HPDE6-E6E7 (cell line): ENCODE measurements around the gene XRCC5.
A peak's percentile ranks its signal among the peaks of the same experiment; 100 is the strongest.

Experiments used
- DNase-seq: peaks from one replicate; pipeline ENCODE4 v3.0.0; 2011; ENCODE audit warnings: missing footprints; ENCODE audit errors: extremely low spot score

The XRCC5 gene

DNA sequence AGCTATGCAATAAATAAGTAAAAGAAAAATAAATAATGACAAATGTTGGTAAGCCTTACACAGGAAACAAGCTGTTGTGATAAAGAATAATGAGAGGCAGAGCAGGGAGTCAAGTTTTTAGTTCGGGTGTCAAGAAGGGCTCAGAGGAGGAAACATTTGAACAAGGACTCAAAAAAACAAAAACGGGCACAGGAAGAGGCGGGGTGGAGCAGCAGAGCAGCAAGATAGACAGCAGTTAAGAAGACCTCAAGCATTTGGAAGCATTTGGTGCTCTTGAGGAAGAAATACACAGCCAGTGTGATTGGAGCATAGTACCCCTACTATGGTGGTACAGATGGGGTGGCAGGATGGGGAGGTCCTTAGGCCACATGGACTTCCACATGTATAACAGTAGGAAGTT is 24.6 kb upstream of the XRCC5 start:
- no peak for DNase-seq

DNA sequence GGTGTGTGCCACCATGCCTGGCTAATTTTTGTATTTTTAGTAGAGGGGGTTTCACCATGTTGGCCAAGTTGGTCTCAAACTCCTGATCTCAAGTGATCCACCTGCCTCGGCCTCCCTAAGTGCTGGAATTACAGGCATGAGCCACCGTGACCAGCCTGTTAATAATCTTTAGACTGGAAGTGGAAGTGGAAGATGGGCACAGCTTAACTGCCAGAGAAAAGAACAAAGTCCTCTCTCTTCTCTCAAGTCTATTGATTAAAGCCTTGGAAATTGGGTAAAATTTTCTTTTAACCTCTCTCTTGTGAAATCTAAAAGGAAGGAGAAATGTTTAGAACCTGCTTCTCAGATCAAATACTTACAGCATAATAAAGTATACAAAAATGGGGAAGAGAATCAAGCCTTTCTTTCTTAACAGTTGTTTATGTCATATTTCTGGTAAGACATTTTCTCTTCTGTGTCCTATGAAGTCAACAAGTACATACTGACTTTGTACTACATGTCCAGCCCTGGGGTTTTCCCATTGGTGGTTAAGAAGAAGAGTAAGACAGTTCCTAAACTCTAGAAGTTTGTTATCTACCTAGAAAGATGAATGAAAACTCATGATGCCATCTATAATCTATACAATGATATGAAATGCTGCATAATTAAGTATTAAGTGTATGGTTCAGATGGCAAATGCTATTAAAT is 22.8 kb upstream of the XRCC5 start:
- no peak for DNase-seq

DNA sequence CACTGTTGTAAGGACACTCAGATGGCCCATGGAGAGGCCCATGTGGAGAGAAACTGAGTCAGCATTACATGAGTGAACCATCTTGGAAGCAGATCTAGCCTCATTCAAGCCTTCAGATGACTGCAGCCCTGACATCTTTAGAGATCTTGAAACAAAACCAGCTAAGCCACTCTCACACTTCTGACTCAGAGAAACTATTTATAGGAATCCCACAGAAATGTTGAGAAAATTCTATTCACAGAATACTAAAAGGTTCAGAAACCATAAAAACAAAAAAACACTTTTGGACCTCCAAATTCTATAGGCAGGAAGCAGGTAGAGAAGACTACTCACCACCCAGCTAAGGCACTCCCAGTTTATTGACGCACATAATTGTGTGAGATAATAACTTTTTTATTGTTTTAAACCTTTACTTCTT is 18.8 kb upstream of the XRCC5 start:
- no peak for DNase-seq

DNA sequence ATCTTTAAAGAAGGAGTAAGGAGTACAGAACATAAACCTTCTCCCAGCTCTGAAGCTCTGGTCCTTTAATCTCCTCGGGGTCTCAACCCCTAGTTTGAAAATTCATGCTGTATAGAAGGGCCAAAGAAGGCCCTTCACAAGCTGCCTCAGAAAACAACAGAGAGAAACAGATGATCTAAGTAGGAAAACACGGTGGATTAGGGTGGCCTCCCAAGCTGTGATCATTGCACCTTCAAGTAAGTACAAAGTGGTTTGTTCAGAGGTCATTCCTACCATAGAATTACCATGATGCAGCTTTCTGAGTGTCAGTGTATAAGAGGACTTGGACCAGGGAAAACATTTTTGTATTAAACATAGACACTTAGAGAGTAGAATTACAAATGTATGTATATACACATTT is 16.5 kb upstream of the XRCC5 start:
- no peak for DNase-seq

DNA sequence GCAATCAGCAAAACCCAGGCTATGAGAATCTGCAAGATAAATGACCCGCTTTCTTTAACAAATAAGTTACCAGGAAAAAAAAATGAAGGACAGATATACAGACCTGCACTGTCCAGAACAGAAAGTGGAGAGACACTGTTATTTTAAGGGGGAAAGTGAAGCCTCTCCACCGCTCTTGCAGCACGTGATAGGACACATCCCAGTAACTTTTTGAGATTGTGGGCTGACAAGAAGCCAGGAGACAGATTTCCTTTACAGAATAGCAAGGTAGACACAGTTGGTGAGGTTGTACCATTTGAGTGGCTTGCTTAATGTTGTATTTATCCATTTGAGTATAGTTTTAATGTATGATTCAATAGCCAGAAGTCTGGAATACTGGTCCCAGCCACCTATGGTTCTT is 14.4 kb upstream of the XRCC5 start:
- DNase-seq: no peak

DNA sequence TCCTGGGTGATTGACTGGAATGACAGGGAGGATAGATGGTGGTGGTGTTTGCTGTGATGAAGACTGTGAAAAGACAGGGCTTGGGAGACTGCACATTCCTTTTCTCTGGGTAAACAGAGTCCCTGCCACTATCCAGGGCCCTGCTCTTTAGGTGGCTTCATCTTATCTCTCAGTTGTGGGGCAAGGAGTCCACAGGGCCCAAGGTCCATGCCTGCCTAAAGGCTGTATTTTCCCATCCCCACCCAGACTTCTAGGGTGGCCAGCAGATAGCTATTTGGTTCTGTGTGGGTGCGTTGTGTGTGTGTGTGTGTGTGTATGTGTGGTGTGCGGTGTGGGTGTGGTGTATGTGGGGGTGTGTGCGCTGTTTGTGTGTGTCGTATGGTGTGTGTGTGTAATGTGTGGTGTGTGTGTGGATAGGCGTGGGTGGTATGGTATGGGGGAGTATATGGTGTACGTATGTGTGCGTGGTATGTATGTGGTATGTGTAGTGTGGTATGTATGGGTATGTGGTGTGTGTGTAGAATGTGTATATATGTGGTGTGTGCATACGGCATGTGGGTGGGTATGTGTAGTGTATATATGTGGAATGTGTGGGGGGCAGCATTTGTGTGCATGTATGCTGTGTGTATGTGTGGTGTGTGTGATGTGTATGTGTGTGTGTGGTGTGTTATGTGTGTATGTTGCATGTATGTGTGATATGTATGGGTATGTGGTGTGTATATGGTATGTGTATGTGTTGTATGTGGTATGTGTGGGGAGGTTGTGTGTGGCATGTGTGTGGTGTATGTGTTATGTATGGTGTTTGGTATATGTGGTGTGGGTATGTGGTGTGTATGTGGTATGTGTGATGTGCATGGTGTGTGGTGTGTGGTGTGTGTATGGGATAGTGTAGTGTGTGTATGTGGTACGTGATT is 10.5 kb upstream of the XRCC5 start:
- no peak for DNase-seq

DNA sequence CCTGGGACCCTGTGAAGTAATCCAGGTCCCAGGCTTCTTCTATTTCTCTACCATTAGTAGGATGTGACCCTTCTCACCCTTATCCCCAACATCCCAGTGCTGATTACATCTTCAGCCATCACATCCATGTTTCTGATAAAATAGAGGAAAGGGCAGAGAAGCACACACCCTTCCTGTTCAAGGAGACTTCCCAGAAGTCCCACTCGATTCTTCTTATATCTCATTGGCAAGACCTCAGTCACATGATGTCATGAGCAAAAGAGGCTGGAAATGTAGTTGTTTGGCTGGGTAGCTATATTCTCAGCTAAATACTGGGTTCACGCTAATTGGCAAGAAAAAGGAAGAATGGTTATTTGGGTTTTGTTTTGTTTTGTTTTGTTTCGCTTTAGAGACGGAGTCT is 8.0 kb upstream of the XRCC5 start:
- DNase-seq: no peak

DNA sequence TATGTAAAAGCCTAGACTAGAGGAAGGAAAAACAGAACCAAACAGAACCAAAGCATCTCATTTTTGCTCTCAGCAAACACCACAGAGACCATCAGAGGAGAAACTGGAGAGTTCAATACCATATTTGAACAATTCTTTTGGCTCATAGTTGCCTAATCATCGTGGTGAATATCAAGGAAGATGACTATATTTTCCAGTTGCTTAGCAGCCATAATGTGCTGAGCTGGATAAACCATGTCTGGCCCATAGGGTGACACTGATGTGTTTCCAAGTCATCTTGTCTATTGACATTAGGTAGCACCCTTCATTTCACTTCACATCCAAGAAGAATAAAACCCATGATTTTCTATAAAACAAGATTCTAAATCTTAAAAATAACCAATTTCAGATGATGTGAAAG is 5.9 kb upstream of the XRCC5 start:
- no peak for DNase-seq

DNA sequence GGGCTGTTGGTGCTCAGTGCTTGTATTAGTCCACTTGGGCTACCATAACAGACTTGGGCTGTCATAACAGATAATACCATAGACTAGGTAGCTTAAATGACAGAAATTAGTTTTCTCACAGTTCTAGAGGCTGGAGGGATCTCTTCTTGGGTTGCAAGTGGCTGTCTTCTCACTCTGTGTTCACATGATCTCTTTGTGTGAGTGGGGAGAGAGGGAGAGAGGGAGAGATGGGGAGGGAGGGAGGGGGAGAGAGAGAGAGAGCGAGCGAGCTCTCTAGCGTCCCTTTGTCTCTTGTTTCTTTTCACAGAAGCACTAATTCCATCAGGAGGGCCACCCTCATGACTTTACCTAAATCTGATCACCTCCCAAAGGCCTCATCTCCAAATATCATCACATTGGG is 4.5 kb upstream of the XRCC5 start:
- no peak for DNase-seq

DNA sequence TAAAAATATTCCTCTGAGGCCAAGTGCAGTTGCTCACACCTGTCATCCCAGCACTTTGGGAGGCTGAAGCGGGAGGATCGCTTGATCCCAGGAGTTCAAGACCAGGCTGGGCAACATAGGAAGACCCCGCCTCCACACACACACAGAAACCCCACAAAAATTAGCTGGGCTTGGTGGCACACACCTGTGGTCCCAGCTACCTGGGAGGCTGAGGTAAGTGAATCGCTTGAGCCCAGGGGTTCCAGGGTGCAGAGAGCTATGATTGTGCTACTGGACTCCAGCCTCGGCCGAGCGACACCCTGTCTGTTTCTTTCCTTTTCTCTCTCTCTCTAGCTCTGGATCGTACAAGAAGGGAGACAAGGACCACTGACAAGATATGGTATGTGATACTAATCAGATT is 1.8 kb upstream of the XRCC5 start:
- DNase-seq: no peak

DNA sequence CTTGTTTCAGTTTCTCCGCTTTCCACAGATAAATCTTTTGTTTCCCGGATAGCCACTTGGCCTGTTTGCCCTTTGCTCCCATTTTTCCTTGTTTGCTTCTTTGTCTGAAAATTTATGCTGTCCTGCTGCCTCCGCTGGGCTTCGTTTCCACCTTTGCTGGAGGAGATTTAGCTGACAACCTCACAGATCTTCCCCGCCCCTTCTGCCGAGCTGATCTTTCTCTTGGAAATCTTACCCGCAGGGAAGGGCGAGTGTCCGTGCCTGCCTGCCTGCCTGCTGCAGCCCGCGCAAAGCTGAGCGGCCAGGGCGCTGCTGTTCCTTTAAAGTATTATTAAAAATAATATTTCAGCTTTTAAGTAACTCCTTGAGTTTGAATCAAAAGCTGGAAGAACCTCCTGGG is 1.4 kb upstream of the XRCC5 start:
- no peak for DNase-seq

DNA sequence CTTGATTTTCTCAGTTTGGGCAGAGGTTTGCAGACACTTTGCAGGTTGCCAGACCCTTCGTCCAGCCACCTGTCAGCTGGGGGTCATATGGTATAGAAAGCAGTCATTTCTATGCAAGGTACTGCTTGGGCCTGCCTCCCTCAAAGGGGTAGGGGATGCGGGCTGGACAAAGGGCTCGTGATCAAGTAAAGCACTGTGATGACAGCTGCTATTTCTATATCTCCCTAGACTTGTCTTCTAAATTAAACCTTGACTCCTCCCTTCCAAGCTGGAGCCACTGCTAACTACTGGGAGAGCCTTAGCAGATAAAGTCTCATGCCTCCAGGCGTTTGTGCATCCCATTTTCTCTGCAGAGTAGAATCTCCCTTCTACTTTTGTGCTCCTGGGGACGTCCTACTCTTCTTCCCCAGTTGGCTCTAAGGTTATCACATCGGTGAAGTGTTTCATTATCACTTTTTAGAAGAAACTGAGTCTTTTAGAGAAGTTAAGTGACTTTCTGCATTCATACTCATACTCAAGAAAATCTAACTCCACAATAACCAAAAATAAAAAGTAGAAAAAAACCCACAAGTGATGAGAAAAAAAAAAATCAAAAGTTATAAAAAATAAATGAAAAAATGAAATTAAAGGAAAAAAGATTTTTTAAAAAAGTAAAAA is 710 bp upstream of the XRCC5 start:
- DNase-seq: no peak

DNA sequence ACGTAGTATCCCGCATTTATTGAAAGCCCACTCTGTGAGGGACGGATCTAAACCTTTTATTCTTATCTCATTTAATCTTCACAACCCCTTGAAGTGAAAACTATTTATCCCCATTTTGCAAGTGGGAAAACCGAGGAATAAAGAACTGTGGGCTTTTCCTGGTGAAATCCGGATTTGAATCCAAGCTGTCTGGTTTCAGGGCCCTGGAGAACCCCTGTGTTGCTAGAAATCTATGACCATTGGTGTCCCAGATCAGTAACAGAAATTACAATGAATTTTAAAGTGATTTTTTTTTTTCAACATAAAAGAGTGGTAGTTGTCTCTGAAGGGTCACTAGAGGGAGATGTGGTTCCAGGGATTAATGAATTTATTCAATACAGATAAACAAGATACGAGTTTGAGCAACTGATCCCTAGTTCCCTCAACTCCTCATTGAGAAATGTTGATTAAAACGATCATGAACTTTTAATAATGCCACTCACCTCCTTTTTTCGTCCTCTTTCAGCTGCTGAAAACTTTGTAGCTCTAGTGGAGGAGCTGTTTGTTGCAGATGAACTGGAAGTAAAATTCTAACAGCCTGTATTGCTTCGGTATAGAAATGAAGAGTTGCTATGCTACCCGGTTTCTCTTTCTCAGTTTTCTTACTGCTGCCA is 940 bp downstream of the XRCC5 start:
- DNase-seq: peak; percentile 29

DNA sequence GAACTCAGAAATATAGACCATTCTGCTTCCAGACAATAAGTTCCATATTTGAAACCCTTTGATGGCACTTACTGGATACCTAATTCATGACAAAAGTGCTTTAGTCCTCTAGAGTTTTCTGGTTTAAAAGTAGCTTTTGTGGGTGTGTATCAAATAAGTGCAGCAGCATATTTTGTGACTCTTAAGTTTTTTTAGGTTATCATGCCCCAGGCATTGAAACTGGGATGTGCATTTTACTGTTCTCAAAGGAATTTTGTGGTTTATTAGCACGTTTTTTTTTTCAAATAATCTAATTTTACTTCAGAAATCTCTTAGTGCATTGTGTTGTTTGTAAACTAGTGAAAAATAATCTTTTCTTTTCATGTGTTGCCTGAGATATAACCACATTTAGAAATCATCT is 1.5 kb downstream of the XRCC5 start:
- no peak for DNase-seq

DNA sequence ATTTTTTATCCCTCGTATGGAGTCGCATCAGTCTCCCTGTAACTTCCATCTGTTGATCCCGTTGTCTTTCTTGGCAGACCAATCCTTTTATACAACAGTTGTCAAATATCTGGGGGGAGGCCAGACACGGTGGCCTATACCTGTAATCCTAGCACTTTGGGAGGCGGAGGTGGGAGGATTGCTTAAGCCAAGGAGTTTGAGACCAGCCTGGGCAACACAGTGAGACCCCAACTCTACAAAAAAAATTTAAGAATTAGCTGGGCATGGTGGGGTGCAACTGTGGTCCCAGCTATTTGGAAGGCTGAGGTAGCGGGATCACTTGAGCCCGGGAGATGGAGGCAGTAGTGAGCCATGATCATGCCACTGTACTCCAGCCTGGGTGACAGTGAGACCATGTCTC is 2.0 kb downstream of the XRCC5 start:
- no peak for DNase-seq

DNA sequence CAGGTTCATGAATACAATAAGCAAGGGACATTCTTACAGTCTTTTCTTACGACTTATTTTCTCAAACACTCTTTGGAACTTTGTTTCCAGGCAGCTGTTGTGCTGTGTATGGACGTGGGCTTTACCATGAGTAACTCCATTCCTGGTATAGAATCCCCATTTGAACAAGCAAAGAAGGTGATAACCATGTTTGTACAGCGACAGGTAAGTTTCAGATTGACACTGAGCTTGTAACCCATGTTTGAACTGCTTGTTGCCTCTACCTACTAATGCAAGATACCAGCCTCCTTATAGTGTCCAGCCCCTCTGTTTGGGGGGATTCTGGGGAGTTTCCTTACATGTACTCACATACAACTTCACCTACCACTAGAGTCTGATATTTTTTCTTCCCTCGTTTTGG is 3.8 kb downstream of the XRCC5 start:
- DNase-seq: no peak

DNA sequence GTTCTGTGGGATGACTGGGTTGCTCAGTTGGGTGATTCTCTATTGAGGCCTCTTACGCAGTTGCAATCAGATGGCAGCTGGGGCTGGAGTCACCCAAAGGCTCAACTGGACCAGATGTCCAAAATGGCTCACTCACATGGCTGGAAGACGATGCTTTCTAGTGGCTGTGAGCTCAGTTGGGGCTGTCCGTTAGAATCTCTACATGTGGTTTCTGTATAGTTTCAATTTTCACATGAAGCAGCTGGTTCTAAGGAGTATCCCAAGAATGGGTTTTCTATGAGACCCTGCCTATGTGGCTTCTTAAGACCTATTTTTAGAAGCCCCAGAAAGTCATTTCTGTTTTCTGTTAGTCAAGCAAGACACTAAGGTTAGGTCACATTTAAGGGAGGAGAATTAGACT is 4.4 kb downstream of the XRCC5 start:
- DNase-seq: no peak

DNA sequence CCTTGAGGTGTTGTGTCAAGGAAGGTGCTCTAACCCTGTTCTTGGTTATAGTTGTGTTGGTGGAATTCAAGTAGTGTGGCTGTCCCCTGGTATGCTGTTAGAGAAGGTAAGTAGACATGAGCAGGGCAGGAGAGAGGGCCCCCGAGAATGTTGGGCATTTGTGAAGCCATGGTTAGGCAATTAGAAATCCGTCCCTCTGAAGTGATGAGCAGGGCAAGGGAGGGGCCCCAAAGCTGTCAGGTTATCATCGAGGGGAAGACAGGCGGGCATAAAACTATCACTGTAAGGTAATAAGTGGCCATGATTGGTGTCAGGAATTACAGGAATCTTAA is 5.2 kb downstream of the XRCC5 start:
- no peak for DNase-seq

DNA sequence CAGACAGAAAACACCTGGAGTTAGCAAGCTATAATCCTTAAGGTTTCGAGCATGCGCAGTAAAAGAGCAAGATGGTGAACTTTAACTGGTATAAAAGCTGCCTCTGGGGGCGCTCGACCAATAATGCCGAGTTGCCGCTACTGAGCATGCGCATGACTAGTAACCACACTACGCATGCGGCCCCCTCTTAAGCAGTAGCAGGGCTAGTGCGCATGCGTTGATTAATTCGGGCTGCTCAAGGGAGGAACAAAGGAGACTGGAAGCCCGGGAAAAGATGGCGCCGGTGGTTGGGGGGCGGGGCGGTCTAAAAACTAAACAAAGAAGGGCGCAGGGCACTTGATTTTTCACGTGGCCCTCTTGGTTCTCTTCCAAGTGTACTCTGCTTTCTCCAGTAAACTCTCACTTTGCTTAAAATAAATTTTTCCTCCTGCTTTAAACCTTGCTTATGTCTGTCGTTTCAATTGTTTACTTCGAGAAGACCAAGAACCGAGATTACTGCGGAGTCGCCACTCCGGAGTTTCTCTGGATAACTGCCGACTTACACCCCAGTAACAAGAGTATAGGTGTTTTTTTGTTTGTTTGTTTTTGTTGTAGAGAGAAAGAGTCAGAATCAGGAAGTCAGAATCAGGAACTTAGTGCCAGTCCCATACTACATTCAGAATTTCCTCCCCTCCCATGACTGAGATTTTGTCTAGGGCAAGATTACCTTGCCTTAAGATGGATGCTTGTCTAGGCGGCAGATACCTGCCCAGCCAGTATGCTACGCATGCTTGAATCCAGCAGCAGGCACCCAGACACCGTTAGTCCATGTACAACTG is 5.8 kb downstream of the XRCC5 start:
- peak; percentile 99 for DNase-seq

DNA sequence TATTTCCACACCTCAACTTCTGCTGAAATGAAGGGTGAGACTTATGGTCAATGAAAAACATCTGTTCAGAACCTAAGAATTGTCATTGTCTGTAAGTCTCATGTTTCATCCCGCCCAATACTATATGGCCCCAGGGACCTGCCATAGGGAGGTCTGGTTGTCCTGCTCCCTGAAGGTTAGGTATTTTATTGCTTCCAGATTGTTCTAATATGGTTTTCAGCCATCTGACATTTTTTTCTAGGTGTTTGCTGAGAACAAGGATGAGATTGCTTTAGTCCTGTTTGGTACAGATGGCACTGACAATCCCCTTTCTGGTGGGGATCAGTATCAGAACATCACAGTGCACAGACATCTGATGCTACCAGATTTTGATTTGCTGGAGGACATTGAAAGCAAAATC is 7.3 kb downstream of the XRCC5 start:
- no peak for DNase-seq

DNA sequence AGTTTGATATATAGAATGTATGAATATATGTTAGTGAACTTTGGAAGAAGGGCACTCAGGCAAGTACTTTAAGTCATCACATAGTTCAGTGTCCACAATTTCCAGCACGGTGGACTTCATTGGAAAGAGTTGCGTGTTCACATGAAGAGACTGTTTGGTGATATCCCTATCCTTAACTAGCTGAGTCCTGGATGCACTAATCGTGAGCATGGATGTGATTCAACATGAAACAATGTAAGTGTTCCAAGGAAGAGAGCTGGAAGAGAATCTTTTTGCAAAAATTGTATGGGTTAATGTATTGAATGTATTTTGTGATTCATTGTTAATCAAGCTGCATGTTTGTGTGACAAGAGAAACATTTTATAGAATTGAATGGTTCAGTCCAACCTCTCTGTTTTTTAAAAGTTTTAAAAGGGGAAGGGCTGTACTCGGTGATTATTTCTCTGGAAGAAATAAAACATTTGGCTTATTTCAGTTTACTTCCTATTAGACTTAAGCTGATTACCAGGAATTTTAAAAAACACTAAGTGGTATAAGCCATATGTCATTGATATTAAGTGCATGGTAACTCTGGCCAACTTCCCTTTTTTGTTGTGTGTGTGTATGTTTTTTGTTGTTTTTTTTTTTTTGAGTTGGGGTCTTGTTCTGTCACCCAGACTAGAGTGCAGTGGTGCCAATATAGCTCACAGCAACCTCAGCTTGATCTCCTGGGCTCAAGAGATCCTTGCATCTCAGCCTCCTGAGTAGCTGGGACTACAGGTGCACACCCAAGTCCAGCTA is 8.6 kb downstream of the XRCC5 start:
- no peak for DNase-seq
